Umbilical cord (tissue), 2 donors: ENCODE measurements around the gene MARS2. TPM values are rescaled to one million over a fixed set of nuclear protein-coding genes. Genes with fewer than 3 reads are reported as not detected.
"Not testable (repeated sequence)": the region's sequence is repeated elsewhere in the genome, so short reads cannot be mapped to it uniquely, and the experiment has no call there.

ENCODE experiments used
- DNase-seq: peaks from one replicate; pipeline ENCODE4 v3.0.0-alpha.2; 2015; ENCODE audit warnings: low spot score
- total RNA-seq: library from RNA; depleted of rRNA; stranded (reverse); fragments of >200 nt; gene quantifications from one replicate; pipeline ENCODE4 v1.2.3, GENCODE V29; 2014; ENCODE audit warnings: low replicate concordance; ENCODE audit not compliant: insufficient read depth

MARS2 gene
- 8.7 TPM for total RNA-seq

- DNase-seq, result peak; percentile 95
These were observed at the start of gene MARS2 for GRCh38 chr2:197705121-197705911. Gene MARS2 (plus strand): TSS chr2:197705369. CDS start chr2:197705406, 37 bp downstream.

GRCh38 chr2:197657562-197657961 is 47.6 kb upstream of the MARS2 start:
- no peak for DNase-seq

DNA sequence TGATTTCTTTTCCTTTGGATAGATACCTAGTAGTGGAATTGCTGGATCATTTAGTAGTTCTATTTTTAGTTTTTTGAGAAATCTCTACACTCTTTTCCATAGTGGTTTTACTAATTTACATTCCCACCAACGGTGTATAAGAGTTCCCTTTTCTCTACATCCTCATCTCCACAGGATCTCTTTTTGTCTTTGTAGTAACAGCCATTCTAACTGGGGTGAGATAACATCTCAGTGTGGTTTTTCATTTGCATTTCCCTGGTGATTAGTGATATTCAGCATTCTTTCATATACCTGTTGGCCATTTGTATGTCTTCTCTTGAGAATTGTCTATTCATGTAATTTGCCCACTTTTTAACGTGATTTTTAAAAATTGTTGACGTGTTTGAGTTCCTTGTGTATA is 43.5 kb upstream of the MARS2 start:
- DNase-seq, result no peak

- no peak for DNase-seq
These were observed 38.9 kb upstream of the MARS2 start for GRCh38 chr2:197666277-197666676.

- DNase-seq, result no peak
These were observed 36.9 kb upstream of the MARS2 start for GRCh38 chr2:197668296-197668695.

GRCh38 chr2:197669077-197669476 is 36.1 kb upstream of the MARS2 start:
- no peak for DNase-seq

DNA sequence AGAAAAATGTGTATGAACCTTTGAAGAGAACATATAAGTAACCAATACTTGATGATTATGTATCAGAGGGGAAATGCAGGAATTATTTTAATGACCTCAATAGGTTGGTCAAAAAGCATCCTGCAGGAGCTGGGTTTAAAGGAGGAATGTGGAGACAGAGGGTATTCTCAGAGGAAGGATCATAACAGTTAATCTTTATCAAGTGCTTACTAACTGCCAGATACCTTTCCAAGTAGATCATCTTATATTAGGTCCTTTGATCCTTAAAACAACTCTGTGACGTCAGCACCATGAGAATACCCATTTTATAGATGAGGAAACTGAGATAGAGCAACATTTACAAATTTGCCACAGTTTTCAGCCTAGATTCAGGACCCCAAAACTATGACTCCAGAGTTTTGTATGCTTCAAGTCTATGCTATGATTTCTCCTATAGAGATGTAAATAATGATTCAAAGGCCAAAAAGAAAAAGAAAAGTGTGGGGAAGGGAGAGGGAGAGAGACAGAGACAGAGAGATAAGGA is 32.7 kb upstream of the MARS2 start:
- DNase-seq, result no peak

DNA sequence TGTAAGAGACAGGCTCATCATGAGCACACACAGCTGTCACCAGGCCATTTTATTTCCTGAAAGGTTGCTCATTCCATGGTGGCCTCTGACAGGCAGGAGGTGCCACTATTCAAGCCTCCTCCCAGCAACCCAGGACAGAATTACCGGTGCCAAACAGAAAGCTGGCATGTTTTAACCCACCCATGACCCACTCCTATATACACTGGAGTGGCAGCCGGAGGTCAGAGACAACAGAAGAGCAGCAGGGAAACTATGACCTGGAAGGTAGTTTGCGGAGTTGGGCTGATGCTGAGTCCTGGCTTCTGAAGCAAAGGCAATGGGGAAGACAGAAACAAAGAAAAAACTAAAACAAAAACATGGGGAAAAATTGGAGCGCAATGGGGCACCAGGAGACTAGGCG is 32.1 kb upstream of the MARS2 start:
- DNase-seq, result no peak

- peak; percentile 2 for DNase-seq
These were observed 31.6 kb upstream of the MARS2 start for GRCh38 chr2:197673606-197674005.

DNA sequence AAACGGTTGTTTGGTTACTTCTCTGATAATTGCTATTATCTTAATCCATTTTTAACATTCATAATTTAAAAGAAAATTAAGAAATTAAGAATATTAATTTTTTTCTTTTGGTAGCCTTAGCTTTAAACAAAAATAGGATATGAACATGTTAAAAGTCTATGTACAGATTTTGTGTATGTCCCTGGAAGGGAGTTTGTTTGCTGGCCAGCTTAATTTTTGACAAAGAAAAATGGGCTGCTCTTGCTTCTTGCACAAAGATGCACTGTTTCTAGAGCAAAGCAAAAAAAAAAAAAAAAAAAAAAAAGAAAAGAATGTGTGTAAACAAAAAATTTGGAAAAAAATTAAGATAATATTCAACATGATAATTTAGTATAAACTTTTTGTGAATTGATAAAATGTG is 31.1 kb upstream of the MARS2 start:
- DNase-seq, result no peak

- peak; percentile 32 for DNase-seq
These were observed 30.6 kb upstream of the MARS2 start for GRCh38 chr2:197674591-197674990.

- DNase-seq, result no peak
These were observed 29.9 kb upstream of the MARS2 start, which contains the start of gene RFTN2 for GRCh38 chr2:197675246-197675645. Gene RFTN2 (minus strand): TSS chr2:197675587. CDS start chr2:197675458, 129 bp downstream.

DNA sequence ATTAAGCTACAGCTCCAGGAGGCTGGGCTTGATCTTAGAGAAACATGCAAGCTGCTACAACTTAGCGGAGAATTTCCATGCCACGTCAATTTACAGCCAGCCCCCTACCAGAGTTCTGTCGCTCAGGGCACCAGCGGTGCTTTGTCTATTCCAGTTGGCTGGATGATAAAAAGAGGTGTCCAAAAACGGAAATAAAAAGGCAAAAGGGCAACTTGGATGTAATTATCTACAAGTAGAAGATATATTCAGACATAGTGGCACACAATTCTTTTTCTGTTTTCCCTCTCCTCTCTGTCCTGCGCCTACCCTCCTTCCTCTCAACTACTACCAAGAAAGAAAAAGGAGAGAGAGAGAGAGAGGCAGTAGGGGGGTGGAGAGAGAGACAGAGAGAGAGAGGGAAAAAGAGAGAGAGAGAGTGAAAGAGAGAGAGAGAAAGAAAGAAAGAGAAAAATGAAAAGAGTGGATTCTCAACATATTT is 29.4 kb upstream of the MARS2 start:
- DNase-seq, result peak; percentile 83

- peak; percentile 5 for DNase-seq
These were observed 28.1 kb upstream of the MARS2 start for GRCh38 chr2:197677056-197677455.

- DNase-seq, result no peak
These were observed 27.7 kb upstream of the MARS2 start for GRCh38 chr2:197677483-197677882.

- DNase-seq, result not testable (repeated sequence)
These were observed 10.0 kb upstream of the MARS2 start for GRCh38 chr2:197695206-197695605.

DNA sequence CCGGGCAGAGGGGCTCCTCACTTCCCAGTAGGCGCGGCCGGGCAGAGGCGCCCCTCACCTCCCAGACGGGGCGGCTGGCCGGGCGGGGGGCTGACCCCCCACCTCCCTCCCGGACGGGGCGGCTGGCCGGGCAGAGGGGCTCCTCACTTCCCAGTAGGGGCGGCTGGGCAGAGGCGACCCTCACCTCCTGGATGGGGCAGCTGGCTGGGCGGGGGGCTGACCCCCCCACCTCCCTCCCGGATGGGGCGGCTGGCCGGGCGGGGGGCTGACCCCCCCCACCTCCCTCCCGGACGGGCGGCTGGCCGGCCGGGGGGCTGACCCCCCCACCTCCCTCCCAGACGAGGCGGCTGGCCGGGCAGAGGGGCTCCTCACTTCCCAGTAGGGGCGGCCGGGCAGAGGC is 9.2 kb upstream of the MARS2 start:
- DNase-seq, result not testable (repeated sequence)

GRCh38 chr2:197696571-197696970 is 8.6 kb upstream of the MARS2 start:
- DNase-seq, result not testable (repeated sequence)

GRCh38 chr2:197699724-197700123 is 5.4 kb upstream of the MARS2 start:
- not testable (repeated sequence) for DNase-seq

DNA sequence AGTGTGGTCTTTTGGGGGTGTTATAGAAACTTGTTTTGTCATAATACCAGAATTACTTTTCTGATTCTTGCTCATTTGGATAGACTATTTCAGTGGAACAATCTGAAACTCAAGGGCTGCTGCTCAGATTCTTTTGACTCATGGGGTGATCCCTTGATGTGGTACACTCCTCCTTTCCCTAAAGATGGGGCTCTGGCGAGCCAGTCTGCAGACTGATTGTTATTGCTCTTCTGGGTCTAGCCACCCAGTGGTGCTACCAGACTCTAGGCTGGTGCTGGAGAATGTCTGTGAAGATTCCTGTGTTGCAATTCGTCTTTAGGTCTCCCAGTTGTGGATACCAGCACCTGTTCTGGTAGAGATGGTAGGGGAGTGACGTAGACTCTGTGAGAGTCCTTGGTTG is 4.2 kb upstream of the MARS2 start:
- no peak for DNase-seq

GRCh38 chr2:197704434-197705120 is 592 bp upstream of the MARS2 start:
- DNase-seq, result no peak
